Measurements from ENCODE around the gene SPAG4.

Gene SPAG4

DNA sequence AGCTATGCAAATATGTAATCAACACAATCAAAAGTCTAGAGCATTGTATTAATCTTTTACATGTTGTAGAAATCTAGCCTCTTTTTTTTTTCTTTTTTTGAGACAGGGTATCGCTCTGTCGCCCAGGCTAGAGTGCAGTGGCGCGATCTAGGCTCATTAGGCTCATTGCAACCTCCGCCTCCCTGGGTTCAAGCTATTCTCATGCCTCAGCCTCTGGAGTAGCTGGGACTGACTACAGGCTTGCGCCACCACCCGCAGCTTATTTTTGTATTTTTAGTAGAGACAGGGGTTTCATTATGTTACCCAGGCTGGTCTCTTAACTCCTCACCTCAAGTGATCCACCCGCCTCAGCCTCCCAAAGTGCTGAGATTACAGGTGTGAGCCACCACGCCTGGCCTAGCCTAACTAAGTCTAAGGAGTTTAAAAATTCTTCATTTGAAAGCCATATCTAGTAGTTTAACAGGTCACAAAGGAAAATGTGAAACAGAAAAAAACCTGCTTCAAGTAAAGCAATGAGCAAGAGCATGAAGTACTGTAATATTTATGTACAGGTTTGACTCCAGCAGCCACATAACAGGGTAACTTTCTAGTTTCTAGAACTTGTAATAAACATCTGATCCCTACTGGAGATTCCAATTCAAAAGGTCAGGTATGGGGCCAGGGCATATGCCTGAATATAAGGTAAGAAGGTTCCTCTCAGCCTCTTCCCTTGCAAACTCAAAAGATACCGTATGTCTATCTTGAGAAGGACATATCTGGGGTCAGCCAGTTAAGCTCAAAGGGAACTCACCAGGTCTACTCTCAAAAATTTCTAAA is 44.7 kb downstream of the SPAG4 start:
- DNase-seq = peak; percentile 44

DNA sequence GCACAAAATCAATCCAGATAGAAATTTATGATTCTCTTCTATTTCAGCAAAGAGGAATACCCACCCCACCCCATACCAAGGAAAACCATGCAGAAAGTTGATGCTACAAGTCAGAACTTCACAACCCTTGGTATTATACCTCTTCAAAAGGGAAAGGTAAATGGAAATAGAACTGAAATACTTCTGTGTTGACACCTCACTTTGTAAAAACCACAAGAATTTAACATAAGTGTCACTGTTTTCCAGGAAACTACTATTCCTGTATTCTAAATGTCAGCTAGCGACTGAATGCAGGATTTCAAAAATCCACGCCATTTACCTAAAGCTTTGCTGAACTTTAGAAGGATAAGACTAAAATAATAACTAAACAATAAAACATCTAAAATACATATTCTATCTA is 45.4 kb downstream of the SPAG4 start:
- peak; percentile 53 for DNase-seq

DNA sequence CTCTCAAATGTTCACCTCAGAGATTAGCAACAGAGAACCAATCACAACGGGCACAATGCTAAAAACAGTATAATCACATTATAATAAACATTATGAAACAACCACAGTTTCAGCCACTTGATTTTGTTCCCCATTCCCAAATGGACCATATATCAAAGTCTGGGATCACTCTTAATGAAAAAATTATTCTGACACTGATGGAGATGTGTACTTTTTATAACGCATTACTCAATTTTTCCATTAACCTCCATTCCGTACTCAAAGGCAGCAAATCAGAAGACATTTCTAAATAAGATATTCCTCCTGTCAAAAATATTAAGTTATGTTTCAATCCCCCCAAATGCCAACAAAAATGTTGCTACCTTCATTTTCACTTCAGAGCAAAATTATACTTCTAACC is 46.3 kb downstream of the SPAG4 start:
- DNase-seq = no peak

DNA sequence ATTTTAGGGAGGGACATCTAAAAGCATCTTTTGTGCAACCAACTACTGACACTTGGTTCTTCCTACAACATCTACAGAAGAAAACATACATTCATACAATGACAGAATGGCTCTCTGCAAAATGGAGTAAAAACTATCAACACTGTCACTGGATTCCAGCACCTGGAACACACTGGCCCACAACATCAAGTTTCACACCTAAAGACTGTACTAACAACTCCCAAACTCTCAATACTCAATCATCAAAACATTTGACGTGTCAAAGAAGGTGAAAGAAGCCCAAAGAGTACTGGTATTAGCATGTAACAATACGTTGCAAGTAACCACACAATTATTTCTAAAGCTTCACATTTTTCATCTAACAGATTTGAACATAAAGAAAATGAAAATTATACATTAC is 46.9 kb downstream of the SPAG4 start:
- DNase-seq = peak; percentile 59

DNA sequence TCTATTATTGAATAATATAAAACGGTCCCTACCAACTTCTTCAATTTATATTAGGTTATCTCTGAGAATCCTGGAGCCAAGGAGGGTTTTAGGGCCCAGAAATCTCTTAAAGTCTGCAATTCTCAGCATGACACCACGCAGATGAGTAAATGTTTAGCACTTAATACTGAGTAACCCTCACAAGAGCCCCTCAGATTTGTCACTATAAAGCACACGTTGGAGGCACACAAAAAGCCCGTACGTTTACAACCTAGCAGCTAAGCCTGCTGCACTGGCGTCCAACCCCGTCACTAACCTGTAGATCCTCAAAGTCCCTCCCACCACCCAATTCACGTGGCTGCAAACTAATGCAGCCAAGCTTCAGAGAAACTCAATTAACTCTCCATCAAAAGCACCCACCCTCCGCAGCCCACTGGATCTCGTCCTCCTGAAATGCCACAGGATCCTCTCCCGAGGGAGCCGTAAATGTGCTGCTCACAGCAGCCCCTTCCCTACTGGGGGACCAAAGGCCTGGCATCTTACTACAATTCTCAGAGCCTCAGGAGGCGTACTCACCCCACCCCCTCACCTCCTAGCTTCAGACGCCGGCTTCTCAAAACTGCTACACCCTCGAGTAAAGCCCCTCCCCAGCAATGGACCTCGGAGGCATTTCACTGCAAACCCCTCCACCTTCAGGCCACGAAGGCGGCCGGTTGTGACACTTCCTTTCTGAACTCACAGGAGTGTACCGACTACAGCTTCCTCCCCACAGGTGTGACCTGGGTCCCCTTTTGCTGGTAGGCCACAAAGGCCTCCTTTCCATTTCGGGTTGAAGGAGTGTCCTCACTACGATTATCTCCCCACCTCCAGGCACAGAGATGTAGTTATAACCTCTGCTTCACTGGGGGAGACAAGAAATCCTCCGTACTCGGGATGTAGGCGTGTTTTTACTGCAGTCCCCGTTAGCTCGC is 48.2 kb downstream of the SPAG4 start:
- DNase-seq = peak; percentile 68

DNA sequence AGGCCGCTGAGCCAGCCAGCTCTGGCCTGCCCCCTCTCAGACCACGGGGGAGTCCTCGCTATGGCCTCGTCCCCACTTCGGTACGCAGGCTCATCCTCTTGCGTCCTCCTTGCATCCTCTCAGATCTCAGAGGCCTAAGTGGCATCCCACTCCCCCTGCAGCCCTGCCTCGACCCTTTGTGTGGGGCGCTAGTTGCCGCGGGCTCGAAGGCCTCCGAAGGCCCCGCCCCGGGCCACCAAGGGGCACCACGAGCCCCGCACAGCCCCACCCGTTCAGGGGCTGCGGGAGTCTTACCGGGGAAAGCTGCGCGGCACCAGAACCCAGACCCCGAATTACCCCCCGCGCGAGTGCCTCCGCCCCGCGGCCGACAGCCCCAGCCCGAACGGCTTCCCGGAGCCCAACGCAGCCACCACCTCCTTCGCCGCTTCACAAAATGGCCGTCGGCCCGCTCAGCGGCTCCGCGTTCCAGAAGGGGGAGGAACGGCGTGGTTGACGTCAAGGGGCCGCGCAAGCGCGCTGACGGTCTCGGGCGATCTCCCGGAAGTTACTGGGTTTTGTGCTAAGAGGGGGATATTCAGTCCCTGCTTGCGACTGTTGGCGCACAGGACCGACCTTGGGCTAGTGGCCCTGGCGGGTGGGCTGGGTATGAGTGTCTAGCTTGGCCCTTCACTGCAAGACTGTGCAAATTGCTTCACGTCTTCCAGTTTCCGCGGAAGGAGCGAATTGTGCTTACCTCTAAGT is 49.0 kb downstream of the SPAG4 start, which contains the start of the genes CPNE1 and RBM12:
TSS of gene CPNE1 (minus strand) at position 435 of the 741 bp plus-strand sequence. CDS start 31,977 bp downstream, outside the sequence.
TSS of gene RBM12 (minus strand) at position 435 of the 741 bp plus-strand sequence. CDS start 9,578 bp downstream, outside the sequence.
- DNase-seq = peak; percentile 95

DNA sequence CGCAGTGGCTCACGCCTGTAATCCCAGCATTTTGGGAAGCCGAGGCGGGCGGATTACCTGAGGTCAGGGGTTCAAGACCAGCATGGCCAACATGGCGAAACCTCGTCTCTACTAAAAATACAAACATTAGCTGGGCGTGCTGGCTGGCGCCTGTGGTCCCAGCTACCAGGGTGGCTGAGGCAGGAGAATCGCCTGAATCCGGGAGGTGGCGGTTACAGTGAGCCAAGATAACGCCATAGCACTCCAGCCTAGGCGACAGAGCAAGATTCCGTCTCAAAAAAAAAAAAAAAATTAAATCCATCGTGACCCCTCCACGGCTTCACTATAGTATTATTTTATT is 50.3 kb downstream of the SPAG4 start:
- no peak for DNase-seq

DNA sequence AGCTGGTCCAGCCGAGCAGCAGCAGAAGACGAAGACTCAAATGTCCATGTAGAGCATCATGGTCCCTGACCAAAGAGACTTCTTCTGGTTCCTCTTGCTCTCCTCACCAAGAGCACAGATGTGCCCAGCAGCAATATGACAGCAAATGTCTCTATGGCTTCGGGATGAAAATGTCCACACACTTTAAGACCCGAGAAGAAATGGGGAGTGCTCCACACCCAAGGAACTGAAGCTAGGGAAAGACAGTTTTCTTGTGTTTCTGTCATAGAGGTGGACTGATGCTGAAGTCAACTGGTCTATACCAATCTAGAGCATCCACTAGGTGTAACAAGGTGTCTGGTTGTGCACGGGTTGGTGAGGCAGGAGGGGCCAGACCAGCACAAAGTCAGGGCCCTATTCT is 53.6 kb downstream of the SPAG4 start:
- no peak for DNase-seq

DNA sequence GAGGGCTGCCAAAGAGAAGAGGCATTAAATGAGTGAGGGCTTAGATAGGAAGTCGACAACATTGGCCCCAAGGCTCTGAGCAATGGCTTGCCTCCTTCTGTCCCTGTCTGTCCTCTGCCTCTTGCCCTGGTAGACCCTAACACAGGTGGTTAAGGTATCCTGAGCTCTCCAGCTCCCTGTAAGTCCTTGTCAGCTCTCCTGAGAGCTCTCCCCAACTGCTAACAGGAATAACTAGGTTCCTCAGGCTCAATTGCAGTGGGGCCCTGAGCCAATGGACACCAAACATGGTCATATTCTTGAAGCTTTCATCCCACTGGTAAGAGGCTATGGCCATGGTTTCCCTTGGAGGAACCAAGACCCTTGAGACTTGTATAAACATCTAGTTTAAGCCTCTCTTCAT is 54.1 kb downstream of the SPAG4 start:
- DNase-seq = no peak
